Dendritic cell treated with granulocyte-macrophage colony-stimulating factor and Interleukin-4, amounts not matched to agents 40 ng/mL and 50 ng/mL, for 4 days (primary cell): ENCODE data around the gene PRKAA1.
"Not testable (repeated sequence)": the region's sequence is repeated elsewhere in the genome, so short reads cannot be mapped to it uniquely, and the experiment has no call there.

Experiments
- H3K27ac Mint-ChIP-seq: one replicate; pipeline ENCODE4 v1.8.0; 2022; ENCODE audit warnings: mild to moderate bottlenecking, mixed read lengths
- H3K27me3 Mint-ChIP-seq: one replicate; pipeline ENCODE4 v1.8.0; 2022; ENCODE audit warnings: mild to moderate bottlenecking, mixed read lengths
- H3K36me3 Mint-ChIP-seq: one replicate; pipeline ENCODE4 v1.8.0; 2022; ENCODE audit warnings: low read depth, mixed read lengths
- H3K4me1 Mint-ChIP-seq: one replicate; pipeline ENCODE4 v1.8.0; 2022; ENCODE audit warnings: low read depth, mixed read lengths
- H3K4me3 Mint-ChIP-seq: one replicate; pipeline ENCODE4 v1.8.0; 2022; ENCODE audit warnings: mild to moderate bottlenecking, moderate library complexity, mixed read lengths
- H3K9me3 Mint-ChIP-seq: one replicate; pipeline ENCODE4 v1.8.0; 2022; ENCODE audit warnings: mixed read lengths
- intact Hi-C: fragments of 100-400 bp; cut with micrococcal nuclease; formaldehyde crosslinking; loops from one replicate; pipeline ENCODE4 v1.15.0; 2022

PRKAA1 gene

GRCh38 chr5:40797273-40798011 lies 732 bp downstream of the PRKAA1 start:
- Mint-ChIP-seq H3K27ac (peak overlapping the region; percentile 82), H3K4me3 (peak overlapping the region; percentile 83), H3K27me3 (peaks cover 3% of the 10 kb centered on the region), H3K9me3 (no peaks in the 10 kb centered on the region), H3K4me1 (peaks cover 21% of the 10 kb centered on the region), H3K36me3 (peaks cover 10% of the 10 kb centered on the region)
- intact Hi-C loops = loop anchor here (1.0 kb wide), 2 partner anchors 37 to 41 kb away; no protein-coding TSS in a partner anchor

- H3K36me3 Mint-ChIP-seq = peaks cover 10% of the 10 kb centered on the region
- intact Hi-C loops = no loop called here
- peak overlapping the region; percentile 9 for H3K4me3 Mint-ChIP-seq
- H3K4me1 Mint-ChIP-seq = peaks cover 21% of the 10 kb centered on the region
- H3K27ac Mint-ChIP-seq = no peak overlapping the region
- no peaks in the 10 kb centered on the region for H3K9me3 Mint-ChIP-seq
- H3K27me3 Mint-ChIP-seq = peaks cover 3% of the 10 kb centered on the region
Measured at GRCh38 chr5:40796487-40796889, 1.7 kb downstream of the PRKAA1 start.

GRCh38 chr5:40794877-40795276 lies 3.3 kb downstream of the PRKAA1 start:
- intact Hi-C loops = not testable (repeated sequence)
- peaks cover 26% of the 10 kb centered on the region for H3K4me1 Mint-ChIP-seq

GRCh38 chr5:40794340-40794739 lies 3.8 kb downstream of the PRKAA1 start:
- H3K9me3 Mint-ChIP-seq, H3K27ac Mint-ChIP-seq, H3K4me3 Mint-ChIP-seq, intact Hi-C loops, H3K27me3 Mint-ChIP-seq: not testable (repeated sequence)
- Mint-ChIP-seq H3K36me3 (peaks cover 10% of the 10 kb centered on the region), H3K4me1 (peaks cover 29% of the 10 kb centered on the region)

More at GRCh38 chr5:40794877-40795276, 3.3 kb downstream of the PRKAA1 start:
- H3K36me3 Mint-ChIP-seq = peaks cover 10% of the 10 kb centered on the region
- not testable (repeated sequence) for H3K4me3 Mint-ChIP-seq, H3K27ac Mint-ChIP-seq, H3K9me3 Mint-ChIP-seq, H3K27me3 Mint-ChIP-seq

GRCh38 chr5:40792691-40793090 lies 5.5 kb downstream of the PRKAA1 start:
- H3K27me3 Mint-ChIP-seq, H3K27ac Mint-ChIP-seq, H3K4me3 Mint-ChIP-seq, intact Hi-C loops: not testable (repeated sequence)
- Mint-ChIP-seq H3K4me1 (peaks cover 34% of the 10 kb centered on the region), H3K9me3 (peaks cover 10% of the 10 kb centered on the region), H3K36me3 (peaks cover 23% of the 10 kb centered on the region)

- Mint-ChIP-seq H3K27me3 (no peaks in the 10 kb centered on the region), H3K36me3 (peaks cover 28% of the 10 kb centered on the region), H3K4me3 (no peak overlapping the region), H3K9me3 (peaks cover 10% of the 10 kb centered on the region), H3K4me1 (peaks cover 34% of the 10 kb centered on the region), H3K27ac (no peak overlapping the region)
- intact Hi-C loops = no loop called here
Measured at GRCh38 chr5:40791715-40792139, 6.4 kb downstream of the PRKAA1 start.

- Mint-ChIP-seq H3K27me3 (no peaks in the 10 kb centered on the region), H3K4me3 (no peak overlapping the region), H3K36me3 (peaks cover 35% of the 10 kb centered on the region), H3K27ac (no peak overlapping the region), H3K9me3 (peaks cover 10% of the 10 kb centered on the region), H3K4me1 (peaks cover 34% of the 10 kb centered on the region)
- intact Hi-C loops = no loop called here
Measured at GRCh38 chr5:40790947-40791593, 7.1 kb downstream of the PRKAA1 start.

- peaks cover 29% of the 10 kb centered on the region for H3K4me1 Mint-ChIP-seq
Measured at GRCh38 chr5:40788941-40789340, 9.2 kb downstream of the PRKAA1 start.

GRCh38 chr5:40787986-40788385 lies 10.2 kb downstream of the PRKAA1 start:
- intact Hi-C loops = no loop called here
- Mint-ChIP-seq H3K36me3 (peaks cover 33% of the 10 kb centered on the region), H3K27me3 (no peaks in the 10 kb centered on the region), H3K4me3 (no peak overlapping the region), H3K27ac (no peak overlapping the region), H3K4me1 (peaks cover 23% of the 10 kb centered on the region), H3K9me3 (peaks cover 10% of the 10 kb centered on the region)

More at GRCh38 chr5:40788941-40789340, 9.2 kb downstream of the PRKAA1 start:
- peaks cover 10% of the 10 kb centered on the region for H3K9me3 Mint-ChIP-seq
- H3K27ac Mint-ChIP-seq, H3K4me3 Mint-ChIP-seq, intact Hi-C loops, H3K27me3 Mint-ChIP-seq: not testable (repeated sequence)
- peaks cover 38% of the 10 kb centered on the region for H3K36me3 Mint-ChIP-seq

GRCh38 chr5:40786664-40787063 lies 11.5 kb downstream of the PRKAA1 start:
- H3K27me3 Mint-ChIP-seq, H3K4me3 Mint-ChIP-seq, intact Hi-C loops, H3K27ac Mint-ChIP-seq: not testable (repeated sequence)
- H3K4me1 Mint-ChIP-seq = peaks cover 33% of the 10 kb centered on the region
- H3K36me3 Mint-ChIP-seq = peaks cover 33% of the 10 kb centered on the region
- peaks cover 10% of the 10 kb centered on the region for H3K9me3 Mint-ChIP-seq

- intact Hi-C loops = no loop called here
- no peak overlapping the region for H3K27ac Mint-ChIP-seq
- H3K27me3 Mint-ChIP-seq = no peaks in the 10 kb centered on the region
- H3K9me3 Mint-ChIP-seq = peaks cover 10% of the 10 kb centered on the region
- H3K36me3 Mint-ChIP-seq = peaks cover 33% of the 10 kb centered on the region
- H3K4me3 Mint-ChIP-seq = no peak overlapping the region
- H3K4me1 Mint-ChIP-seq = peaks cover 28% of the 10 kb centered on the region
Measured at GRCh38 chr5:40784916-40785315, 13.3 kb downstream of the PRKAA1 start.

- intact Hi-C loops = no loop called here
- no peak overlapping the region for H3K27ac Mint-ChIP-seq
- no peak overlapping the region for H3K4me3 Mint-ChIP-seq
- H3K4me1 Mint-ChIP-seq = peaks cover 23% of the 10 kb centered on the region
- H3K36me3 Mint-ChIP-seq = peaks cover 33% of the 10 kb centered on the region
- no peaks in the 10 kb centered on the region for H3K27me3 Mint-ChIP-seq
- peaks cover 10% of the 10 kb centered on the region for H3K9me3 Mint-ChIP-seq
Measured at GRCh38 chr5:40784027-40784653, 14.0 kb downstream of the PRKAA1 start.

GRCh38 chr5:40781843-40782409 lies 16.2 kb downstream of the PRKAA1 start:
- Mint-ChIP-seq H3K36me3 (peaks cover 21% of the 10 kb centered on the region), H3K27me3 (no peaks in the 10 kb centered on the region), H3K9me3 (no peaks in the 10 kb centered on the region), H3K4me3 (no peak overlapping the region), H3K4me1 (peaks cover 17% of the 10 kb centered on the region), H3K27ac (no peak overlapping the region)
- intact Hi-C loops = no loop called here

GRCh38 chr5:40780858-40781257 lies 17.3 kb downstream of the PRKAA1 start:
- intact Hi-C loops = no loop called here
- Mint-ChIP-seq H3K36me3 (peaks cover 21% of the 10 kb centered on the region), H3K27ac (no peak overlapping the region), H3K4me1 (peaks cover 28% of the 10 kb centered on the region), H3K9me3 (no peaks in the 10 kb centered on the region), H3K4me3 (no peak overlapping the region), H3K27me3 (no peaks in the 10 kb centered on the region)
